Ovary (tissue), 3 donors: ENCODE measurements around the gene OSER1.
"Not testable (repeated sequence)": the region's sequence is repeated elsewhere in the genome, so short reads cannot be mapped to it uniquely, and the experiment has no call there.

Experiments
- EP300 ChIP-seq: sonication (generic); formaldehyde crosslinking; IDR thresholded peaks from one replicate; pipeline ENCODE4 v1.6.1; 2017; ENCODE audit warnings: antibody characterized with exemption
- TF ChIP-seq, protein P1 (sequence below), 3 donors: fragments of 450-650 bp in 2 of 3; fragments of 200-600 bp in 1 of 3; IDR thresholded peaks; one replicate each; pipeline versions ENCODE4 v1.5.1 to v1.8.0; 2016 to 2022; ENCODE audit warnings: antibody characterized with exemption in 3 of 3, mild to moderate bottlenecking in 1 of 3
- donor health status: DM: no; HTN: no; CAD: no.

- TF ChIP-seq, protein P1, sequence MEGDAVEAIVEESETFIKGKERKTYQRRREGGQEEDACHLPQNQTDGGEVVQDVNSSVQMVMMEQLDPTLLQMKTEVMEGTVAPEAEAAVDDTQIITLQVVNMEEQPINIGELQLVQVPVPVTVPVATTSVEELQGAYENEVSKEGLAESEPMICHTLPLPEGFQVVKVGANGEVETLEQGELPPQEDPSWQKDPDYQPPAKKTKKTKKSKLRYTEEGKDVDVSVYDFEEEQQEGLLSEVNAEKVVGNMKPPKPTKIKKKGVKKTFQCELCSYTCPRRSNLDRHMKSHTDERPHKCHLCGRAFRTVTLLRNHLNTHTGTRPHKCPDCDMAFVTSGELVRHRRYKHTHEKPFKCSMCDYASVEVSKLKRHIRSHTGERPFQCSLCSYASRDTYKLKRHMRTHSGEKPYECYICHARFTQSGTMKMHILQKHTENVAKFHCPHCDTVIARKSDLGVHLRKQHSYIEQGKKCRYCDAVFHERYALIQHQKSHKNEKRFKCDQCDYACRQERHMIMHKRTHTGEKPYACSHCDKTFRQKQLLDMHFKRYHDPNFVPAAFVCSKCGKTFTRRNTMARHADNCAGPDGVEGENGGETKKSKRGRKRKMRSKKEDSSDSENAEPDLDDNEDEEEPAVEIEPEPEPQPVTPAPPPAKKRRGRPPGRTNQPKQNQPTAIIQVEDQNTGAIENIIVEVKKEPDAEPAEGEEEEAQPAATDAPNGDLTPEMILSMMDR (IDR thresholded peaks at IDR 0.05), result peak in 2 of 3 donors; percentile 49 to 58
- not testable (repeated sequence) for TF ChIP-seq EP300
Observed at GRCh38 chr20:44190197-44190852, 20.2 kb downstream of the OSER1 start.
